H54 (cell line): ENCODE data around the gene CORO1C.
"Not testable (repeated sequence)": the region's sequence is repeated elsewhere in the genome, so short reads cannot be mapped to it uniquely, and the experiment has no call there.

Source experiments
- DNase-seq: peaks from one replicate; pipeline ENCODE4 v3.0.0; 2011; ENCODE audit warnings: low spot score, mixed read lengths; ENCODE audit not compliant: insufficient read length
- FAIRE-seq: peaks from 3 replicates; lab custom pipeline; 2011; peaks lifted over from hg19 to GRCh38; lab: Jason Lieb, UNC
- POLR2A ChIP-seq: IDR thresholded peaks from 2 replicates; pipeline ENCODE4 v1.6.1; 2011; ENCODE audit warnings: low read depth, mild to moderate bottlenecking, low read length

CORO1C gene

GRCh38 chr12:108642269-108642870, 88.9 kb downstream of the CORO1C start:
- DNase-seq: no peak
- TF ChIP-seq POLR2A: no peak
- FAIRE-seq: no peak

GRCh38 chr12:108641446-108642268, 89.7 kb downstream of the CORO1C start:
- DNase-seq (no peak), FAIRE-seq (no peak)
- TF ChIP-seq POLR2A: no peak

GRCh38 chr12:108640802-108641445, 90.4 kb downstream of the CORO1C start:
- DNase-seq (no peak), FAIRE-seq (no peak)
- no peak for TF ChIP-seq POLR2A

DNA sequence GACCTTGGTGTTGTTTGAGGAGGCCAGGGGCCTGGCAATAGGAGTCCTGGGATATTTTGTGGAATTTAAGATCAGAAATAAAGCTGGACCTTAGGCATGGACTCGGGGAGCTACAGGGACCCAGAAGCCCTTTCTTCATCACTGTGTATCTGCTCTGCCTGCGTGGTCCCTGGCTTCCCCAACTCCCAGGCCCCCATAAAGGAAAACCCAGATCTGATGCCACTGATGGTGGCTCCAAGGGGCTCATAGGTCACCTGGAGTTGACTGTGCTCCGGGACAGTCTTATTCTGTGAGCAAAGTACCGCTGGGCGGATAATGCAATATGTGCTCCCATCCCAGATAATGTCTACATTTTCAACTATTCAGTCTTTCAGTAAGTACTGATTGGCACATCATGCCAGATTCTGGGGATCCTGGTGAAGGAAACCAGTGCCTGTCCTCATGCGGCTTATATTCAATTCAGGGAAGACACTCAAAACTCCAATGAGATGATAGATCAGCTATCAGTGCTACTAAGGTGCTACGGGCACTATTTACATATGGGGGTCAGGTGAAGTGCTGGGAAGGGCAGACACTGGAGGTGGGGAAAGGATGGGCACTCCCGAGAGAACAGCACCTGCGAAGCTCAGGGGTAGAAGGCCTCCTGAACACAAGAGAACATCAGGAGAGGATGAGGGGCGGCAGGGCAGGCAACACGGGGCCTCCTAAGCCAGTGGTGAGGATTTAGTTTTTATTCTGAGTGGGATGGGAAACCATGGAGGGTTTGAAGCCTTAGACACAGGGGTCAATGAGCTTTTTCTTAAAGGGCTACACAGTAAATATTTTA, 92.1 kb downstream of the CORO1C start:
- FAIRE-seq: no peak

DNA sequence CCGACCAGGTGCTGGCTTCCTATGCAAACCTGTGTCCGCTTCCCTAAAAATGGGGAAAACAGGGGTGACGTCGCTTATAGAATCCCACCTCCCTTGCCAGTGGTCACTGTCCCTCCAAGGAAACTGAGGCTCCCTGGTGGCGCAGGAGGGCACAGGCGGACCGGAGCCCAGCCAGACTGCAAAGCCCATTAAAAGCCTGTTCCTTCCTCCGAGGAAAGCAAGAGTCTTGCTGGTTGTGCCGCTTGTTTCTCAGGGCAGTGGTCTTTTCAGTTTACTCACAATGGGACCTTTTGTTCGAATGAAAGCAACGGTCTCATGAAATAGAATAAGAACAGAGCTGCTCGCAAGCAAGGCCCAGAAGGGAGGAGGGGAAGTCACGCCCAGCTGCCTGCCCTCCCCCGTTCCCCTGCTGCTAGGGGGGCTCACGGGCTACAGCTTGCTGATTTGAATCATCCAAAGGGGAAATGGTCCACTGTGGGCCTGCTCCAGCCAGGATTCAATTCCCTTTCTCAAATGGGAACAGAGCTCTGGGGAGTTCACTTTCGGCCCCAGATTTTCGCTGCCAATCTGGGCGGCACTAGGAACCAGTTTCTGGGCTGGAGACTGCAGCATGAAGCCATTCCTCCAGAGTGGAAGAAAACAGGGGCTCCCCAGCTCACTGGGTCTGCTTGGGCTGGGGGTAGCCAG, 93.0 kb downstream of the CORO1C start:
- FAIRE-seq: no peak
- no peak for DNase-seq
- no peak for TF ChIP-seq POLR2A

More for the DNA sequence above, 92.1 kb downstream of the CORO1C start:
- DNase-seq: no peak
- TF ChIP-seq POLR2A: no peak

DNA sequence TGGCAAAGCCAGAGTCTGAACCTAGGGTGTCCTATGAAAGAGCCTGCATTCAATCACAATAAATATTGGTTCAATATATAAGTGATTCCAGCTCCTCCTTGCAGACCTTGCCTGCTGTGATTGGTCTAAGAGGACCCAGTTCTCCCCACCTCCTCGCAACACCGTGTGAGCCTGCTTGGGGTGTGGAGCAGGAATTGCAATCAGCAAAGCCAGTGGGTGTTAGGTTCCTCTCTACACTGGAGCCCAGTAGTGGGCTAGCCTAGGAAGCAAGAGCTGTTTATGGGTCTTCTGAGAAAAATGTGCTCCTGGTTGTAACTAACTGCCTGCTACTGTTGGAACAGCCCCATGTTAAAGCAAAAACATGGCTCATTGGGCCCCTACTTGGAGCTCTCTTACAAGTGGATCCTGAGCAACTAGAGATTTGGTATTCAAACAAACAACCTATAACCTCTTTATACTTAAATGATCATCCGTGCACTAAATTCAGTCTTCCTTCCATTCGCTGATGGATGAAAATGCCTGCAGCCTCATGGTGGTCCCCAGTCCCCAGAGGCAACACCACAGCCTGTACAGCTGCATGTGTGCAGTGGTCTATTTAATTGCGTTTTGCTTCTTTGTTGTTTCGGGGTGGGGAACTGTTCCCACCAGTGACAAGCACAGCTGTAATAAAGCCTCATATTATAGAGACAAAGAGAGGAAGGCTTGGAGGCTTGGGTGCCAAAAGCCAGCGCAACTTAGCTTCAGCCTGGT, 93.9 kb downstream of the CORO1C start:
- TF ChIP-seq POLR2A: no peak
- DNase-seq (no peak), FAIRE-seq (no peak)

DNA sequence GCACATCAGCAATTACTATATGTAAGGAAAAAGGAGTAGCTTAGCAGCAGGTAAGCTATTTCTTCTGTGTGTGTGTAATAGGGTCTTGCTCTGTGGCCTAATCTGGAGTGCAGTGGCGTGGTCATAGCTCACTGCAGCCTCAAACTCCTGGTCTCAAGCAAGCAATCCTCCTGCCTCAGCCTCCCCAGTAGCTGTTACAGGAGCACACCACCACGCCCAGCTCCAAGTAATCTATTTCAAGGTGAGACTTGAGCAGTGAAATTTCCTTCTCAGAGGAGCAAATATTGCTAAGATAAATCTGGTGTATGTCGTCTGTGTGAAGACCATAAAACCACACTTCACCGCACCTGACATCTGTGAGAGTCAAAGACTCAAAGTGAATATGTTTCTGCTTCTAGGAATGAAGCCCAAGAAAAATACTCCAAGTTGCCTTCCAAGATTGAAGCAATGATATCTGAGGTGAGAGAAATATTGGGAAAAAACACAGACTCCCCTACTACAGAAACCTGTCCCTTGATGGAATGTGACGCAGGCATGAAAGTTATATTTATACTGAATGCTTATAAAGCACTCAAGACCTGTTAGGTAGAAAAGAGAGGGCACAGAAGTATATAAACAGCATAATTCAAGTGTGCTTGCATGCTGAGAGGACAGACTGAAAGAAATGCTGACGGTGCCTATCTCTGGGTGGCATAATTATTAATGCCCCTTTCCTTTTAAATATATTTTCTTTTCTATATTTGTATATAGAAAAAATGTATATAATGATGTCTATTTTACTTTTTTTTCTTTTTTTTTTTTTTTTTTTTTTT, 95.1 kb downstream of the CORO1C start:
- TF ChIP-seq POLR2A: no peak

DNA sequence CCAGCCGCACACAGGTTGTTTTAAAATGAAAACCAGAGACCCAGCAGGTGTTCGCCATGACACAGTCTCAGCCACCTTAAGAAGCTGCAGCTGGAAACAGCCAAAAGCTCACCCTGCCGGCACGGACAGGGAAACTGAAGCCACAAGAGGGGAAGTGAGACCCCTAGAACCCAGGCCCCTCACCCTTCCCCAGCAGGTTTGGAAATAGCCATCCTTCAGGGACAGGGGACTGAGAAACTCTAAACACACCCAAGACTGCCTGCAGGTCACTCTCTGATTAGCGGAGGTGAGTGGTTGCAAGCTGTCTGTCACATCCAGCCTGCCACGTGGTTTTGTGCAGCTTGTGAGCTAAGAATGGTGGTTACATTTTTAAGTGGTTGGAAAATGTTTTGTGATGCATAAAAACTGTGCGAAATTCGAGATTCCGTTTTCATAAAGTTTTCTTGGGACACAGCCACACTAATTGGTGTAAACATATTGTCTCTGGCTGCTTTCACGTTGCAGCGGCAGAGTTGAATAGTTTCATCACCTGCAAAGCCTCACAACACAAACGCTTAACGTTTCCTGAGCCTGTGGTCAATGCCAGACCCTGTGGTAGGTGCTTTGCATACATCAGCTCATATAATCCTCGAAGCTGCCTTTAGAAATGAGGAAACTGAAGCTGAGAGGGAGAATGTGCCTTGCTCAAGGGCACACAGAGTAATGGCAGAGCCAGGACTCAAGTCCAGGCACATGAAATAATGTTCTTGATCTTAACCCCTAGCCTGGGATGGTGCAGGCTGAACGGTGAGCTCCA, 95.9 kb downstream of the CORO1C start:
- DNase-seq (no peak), FAIRE-seq (no peak)
- no peak for TF ChIP-seq POLR2A

More for the DNA sequence above, 95.1 kb downstream of the CORO1C start:
- DNase-seq (no peak), FAIRE-seq (no peak)

DNA sequence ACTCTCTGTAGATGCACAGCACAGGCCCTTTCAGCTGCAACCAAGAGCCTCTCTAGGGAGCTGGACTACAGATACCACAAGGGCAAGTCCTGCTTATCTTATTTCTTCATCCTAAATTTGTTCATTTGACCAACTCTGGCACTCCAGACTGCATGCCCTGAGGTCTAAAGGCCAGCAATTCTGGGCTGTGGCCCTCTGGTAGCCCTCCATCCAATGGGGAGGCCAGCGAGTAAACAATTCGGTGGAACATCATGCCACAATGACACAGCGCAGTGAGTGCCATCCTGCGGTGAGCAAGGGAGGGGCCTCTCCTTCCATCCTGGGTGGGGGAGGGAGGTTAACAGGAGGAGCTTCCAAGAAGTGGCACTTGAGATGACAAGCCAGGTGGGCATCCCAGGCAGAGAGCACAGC, 97.0 kb downstream of the CORO1C start:
- no peak for TF ChIP-seq POLR2A
- no peak for FAIRE-seq

DNA sequence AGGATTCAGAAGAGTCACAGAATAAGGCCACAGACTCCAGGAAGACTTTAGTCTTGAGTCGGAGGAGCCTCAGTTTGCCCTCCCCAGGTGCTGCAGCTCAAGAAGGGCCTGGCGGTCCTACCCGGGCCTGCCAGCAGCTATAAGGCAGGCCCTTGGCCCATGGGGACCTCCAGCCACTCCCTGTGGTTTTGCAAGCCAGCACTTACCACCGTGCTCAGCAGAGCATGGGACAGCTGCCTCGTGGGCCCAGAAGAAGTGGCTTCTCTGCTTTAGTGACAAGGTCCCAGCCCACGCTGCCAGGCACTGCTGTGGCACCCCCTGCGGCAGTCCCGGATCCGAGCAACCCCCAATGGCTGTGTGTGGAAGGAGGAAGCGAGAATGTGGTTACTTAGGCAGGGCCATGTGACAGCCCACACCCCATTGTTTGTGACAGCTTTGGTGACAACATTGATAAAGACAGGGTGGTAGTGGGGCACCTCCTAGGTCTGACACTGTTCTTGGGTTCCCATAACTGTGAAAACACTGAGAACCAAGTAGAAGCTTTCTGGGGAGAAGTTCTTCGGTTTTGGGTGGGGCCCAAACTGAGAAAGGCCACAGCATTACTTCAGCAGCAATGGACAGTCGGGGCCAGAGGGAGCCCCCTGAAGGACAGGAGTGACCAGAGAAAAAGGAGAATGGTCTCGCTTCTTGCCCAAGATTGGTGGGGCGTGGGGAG, 97.6 kb downstream of the CORO1C start, which contains the start of gene SELPLG:
Gene SELPLG (minus strand): TSS at position 361 of the 715 bp plus-strand sequence. CDS start 9,587 bp downstream, outside the sequence.
- DNase-seq: no peak

More for the DNA sequence above, 97.0 kb downstream of the CORO1C start:
- DNase-seq: no peak

GRCh38 chr12:108633081-108633533, 98.2 kb downstream of the CORO1C start:
- TF ChIP-seq POLR2A: no peak
- FAIRE-seq: no peak
- DNase-seq: no peak

More for the DNA sequence above, 97.6 kb downstream of the CORO1C start, which contains the start of gene SELPLG:
- FAIRE-seq: no peak
- TF ChIP-seq POLR2A: no peak

DNA sequence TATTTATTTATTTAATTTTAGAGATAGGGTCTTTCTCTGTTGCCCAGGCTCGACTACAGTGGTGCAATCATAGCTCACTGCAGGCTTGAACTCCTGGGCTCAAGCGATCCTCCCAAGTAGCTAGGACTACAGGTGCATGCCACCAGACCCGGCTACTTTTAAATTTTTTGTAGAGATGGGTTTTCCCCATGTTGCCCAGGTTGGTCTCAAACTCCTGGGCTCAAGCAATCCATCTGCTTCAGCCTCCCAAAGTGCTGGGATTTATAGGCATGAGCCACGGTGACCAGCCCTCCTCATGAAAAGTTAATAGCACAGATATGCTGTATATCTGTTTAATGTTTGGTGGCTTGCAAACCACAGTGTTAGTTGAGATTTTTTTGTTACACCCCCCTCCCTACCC, 100.1 kb downstream of the CORO1C start:
- not testable (repeated sequence) for FAIRE-seq, DNase-seq
